Upper lobe of right lung (tissue), 1 donor: Measurements from ENCODE around the gene ZDHHC3. TPM values are rescaled to one million over a fixed set of nuclear protein-coding genes. Genes with fewer than 3 reads are reported as not detected.
A peak's percentile ranks its signal among the peaks of the same experiment; 100 is the strongest.

Source experiments
- ATAC-seq: fragments of 200-7000 bp; cut with Tn5 transposase; one replicate; pipeline ENCODE4 v1.9.1; 2020; ENCODE audit warnings: mild to moderate bottlenecking, moderate library complexity
- DNase-seq: peaks from one replicate; pipeline ENCODE4 v3.0.0-alpha.2; 2020
- H3K27ac ChIP-seq: fragments of 200-600 bp; one replicate; pipeline ENCODE4 v1.8.0; 2022
- H3K27me3 ChIP-seq: fragments of 200-600 bp; one replicate; pipeline ENCODE4 v1.8.0; 2022; ENCODE audit warnings: mild to moderate bottlenecking
- H3K36me3 ChIP-seq: fragments of 200-600 bp; one replicate; pipeline ENCODE4 v1.8.0; 2022
- H3K4me1 ChIP-seq: fragments of 200-600 bp; one replicate; pipeline ENCODE4 v1.8.0; 2022
- H3K4me3 ChIP-seq: fragments of 200-600 bp; one replicate; pipeline ENCODE4 v1.8.0; 2022; ENCODE audit warnings: mild to moderate bottlenecking
- H3K9me3 ChIP-seq: fragments of 200-600 bp; one replicate; pipeline ENCODE4 v1.8.0; 2022
- intact Hi-C: fragments of 100-400 bp; cut with DNase I; formaldehyde crosslinking; loops from one replicate; pipeline ENCODE4 v1.11.0; 2022
- total RNA-seq: library from RNA; stranded (reverse); fragmentation: NEBNext Ultra II Directional; extraction: Animal tissue kit (Norgen Biotek cat#: 25700); gene quantifications from one replicate; pipeline ENCODE4 v1.2.1, GENCODE V29; 2021
- TF ChIP-seq, protein P1 (sequence below): fragments of 200-600 bp; IDR thresholded peaks from one replicate; pipeline ENCODE4 v1.8.0; 2022; ENCODE audit warnings: antibody characterized with exemption
- donor health status: DM: no; HTN: yes; CAD: no; lungs with severe emphysema.

The ZDHHC3 gene
- total RNA-seq, 1 donor from 2014 or later = 125 TPM

GRCh38 chr3:44969154-44969827, 6.7 kb downstream of the ZDHHC3 start:
- ATAC-seq (peak; percentile 64), DNase-seq (no peak)
- Histone ChIP-seq H3K9me3 (no peaks in the 10 kb centered on the region), H3K27me3 (no peaks in the 10 kb centered on the region), H3K36me3 (no peaks in the 10 kb centered on the region), H3K4me3 (no peak overlapping the region), H3K4me1 (peaks cover 54% of the 10 kb centered on the region), H3K27ac (no peak overlapping the region)
- TF ChIP-seq, protein P1, sequence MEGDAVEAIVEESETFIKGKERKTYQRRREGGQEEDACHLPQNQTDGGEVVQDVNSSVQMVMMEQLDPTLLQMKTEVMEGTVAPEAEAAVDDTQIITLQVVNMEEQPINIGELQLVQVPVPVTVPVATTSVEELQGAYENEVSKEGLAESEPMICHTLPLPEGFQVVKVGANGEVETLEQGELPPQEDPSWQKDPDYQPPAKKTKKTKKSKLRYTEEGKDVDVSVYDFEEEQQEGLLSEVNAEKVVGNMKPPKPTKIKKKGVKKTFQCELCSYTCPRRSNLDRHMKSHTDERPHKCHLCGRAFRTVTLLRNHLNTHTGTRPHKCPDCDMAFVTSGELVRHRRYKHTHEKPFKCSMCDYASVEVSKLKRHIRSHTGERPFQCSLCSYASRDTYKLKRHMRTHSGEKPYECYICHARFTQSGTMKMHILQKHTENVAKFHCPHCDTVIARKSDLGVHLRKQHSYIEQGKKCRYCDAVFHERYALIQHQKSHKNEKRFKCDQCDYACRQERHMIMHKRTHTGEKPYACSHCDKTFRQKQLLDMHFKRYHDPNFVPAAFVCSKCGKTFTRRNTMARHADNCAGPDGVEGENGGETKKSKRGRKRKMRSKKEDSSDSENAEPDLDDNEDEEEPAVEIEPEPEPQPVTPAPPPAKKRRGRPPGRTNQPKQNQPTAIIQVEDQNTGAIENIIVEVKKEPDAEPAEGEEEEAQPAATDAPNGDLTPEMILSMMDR = no peak
- intact Hi-C loops = no loop called here

- TF ChIP-seq, protein P1 = no peak
- Histone ChIP-seq H3K4me1 (peaks cover 55% of the 10 kb centered on the region), H3K4me3 (no peak overlapping the region), H3K9me3 (no peaks in the 10 kb centered on the region), H3K36me3 (no peaks in the 10 kb centered on the region), H3K27me3 (no peaks in the 10 kb centered on the region), H3K27ac (no peak overlapping the region)
- ATAC-seq (no peak), DNase-seq (no peak)
- intact Hi-C loops = no loop called here
These were observed 7.5 kb downstream of the ZDHHC3 start for GRCh38 chr3:44968447-44968858.

GRCh38 chr3:44966795-44967278, 9.1 kb downstream of the ZDHHC3 start:
- peaks cover 65% of the 10 kb centered on the region for H3K4me1 ChIP-seq
- DNase-seq (no peak), ATAC-seq (peak; percentile 42)
- H3K36me3 ChIP-seq = no peaks in the 10 kb centered on the region
- TF ChIP-seq, protein P1 = no peak
- no peak overlapping the region for H3K4me3 ChIP-seq
- intact Hi-C loops = no loop called here
- no peaks in the 10 kb centered on the region for H3K9me3 ChIP-seq
- no peak overlapping the region for H3K27ac ChIP-seq
- no peaks in the 10 kb centered on the region for H3K27me3 ChIP-seq

GRCh38 chr3:44965165-44965564, 10.8 kb downstream of the ZDHHC3 start:
- H3K36me3 ChIP-seq = no peaks in the 10 kb centered on the region
- no peaks in the 10 kb centered on the region for H3K9me3 ChIP-seq
- intact Hi-C loops = no loop called here
- DNase-seq (no peak), ATAC-seq (no peak)
- no peaks in the 10 kb centered on the region for H3K27me3 ChIP-seq
- peaks cover 63% of the 10 kb centered on the region for H3K4me1 ChIP-seq
- H3K4me3 ChIP-seq = no peak overlapping the region
- H3K27ac ChIP-seq = no peak overlapping the region
- TF ChIP-seq, protein P1 = no peak

DNA sequence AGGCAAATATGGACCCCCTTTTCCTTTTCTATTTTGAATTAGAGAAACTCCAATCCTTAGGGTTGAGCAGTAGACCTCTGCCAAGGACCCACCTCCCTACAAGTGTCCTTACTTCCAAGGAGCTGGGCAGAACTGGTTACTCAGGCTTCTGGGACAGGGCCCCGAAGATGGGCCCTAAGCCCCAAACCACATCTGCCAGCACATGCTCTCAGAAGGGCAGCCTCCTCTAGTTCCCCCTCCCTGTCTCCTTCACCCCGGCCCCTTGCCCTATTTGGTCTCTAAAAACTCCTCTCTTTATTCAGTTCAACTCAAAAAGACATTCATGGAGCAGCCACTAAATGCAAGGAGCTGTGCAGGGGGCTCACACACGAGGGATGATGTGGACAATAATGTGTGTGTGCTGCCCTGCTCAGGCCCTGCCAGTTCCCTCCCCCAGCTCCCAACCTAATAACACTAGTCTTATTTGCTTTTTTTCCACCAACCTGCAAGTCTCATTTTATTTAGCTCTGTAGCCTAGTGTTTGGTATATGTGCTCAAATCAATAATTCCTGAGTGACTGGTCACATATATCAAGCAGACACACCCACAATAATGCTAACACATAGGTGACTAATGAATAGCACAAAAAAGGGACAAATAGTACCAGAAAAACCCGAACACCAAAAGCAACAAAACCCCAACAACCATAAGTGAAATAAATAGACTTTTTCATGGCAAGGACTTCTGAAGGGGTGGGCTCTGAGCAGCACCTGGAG, 12.2 kb downstream of the ZDHHC3 start:
- H3K4me1 ChIP-seq = peaks cover 52% of the 10 kb centered on the region
- no peak overlapping the region for H3K4me3 ChIP-seq
- no peaks in the 10 kb centered on the region for H3K27me3 ChIP-seq
- peaks cover 6% of the 10 kb centered on the region for H3K36me3 ChIP-seq
- no peaks in the 10 kb centered on the region for H3K9me3 ChIP-seq
- H3K27ac ChIP-seq = no peak overlapping the region
- intact Hi-C loops = no loop called here
- TF ChIP-seq, protein P1 = no peak
- peak; percentile 3 for ATAC-seq
- no peak for DNase-seq
